A673 (cell line): ENCODE results near the gene IQGAP2. TPM values are rescaled to one million over a fixed set of nuclear protein-coding genes. Genes with fewer than 3 reads are reported as not detected.

Experiments used
- BruUV-seq: library from RNA; stranded (reverse); fragments of 400-500 nt; replicated peaks from 2 replicates; lab custom pipeline; 2021; lab: Mats Ljungman, UMichigan
- CTCF ChIA-PET: fragments of 300-600 bp; sonication (Branson Sonifier 250); formaldehyde crosslinking; loops from one replicate; lab custom pipeline; 2022; ENCODE audit warnings: antibody characterized with exemption; lab: Charles Lee
- POLR2A ChIA-PET: fragments of 300-600 bp; sonication (Branson Sonifier 250); formaldehyde crosslinking; loops from one replicate; lab custom pipeline; 2022; ENCODE audit warnings: antibody characterized with exemption; ENCODE audit not compliant: low non-redundant PET; lab: Charles Lee
- DNase-seq: peaks from one replicate; pipeline ENCODE4 v3.0.0-alpha.2; 2015; ENCODE audit warnings: low spot score
- H3K27ac ChIP-seq: fragments of 200-600 bp; sonication (generic); 2 replicates; pipeline ENCODE4 v1.5.1; 2016; ENCODE audit warnings: mixed run types, low read depth, mild to moderate bottlenecking, mixed read lengths, antibody characterized with exemption, low read length; ENCODE audit not compliant: poor library complexity, severe bottlenecking
- H3K27me3 ChIP-seq: fragments of 200-600 bp; sonication (generic); replicated peaks from 2 replicates; pipeline ENCODE4 v1.6.1; 2017; ENCODE audit warnings: mixed run types, low read depth, mild to moderate bottlenecking, mixed read lengths, antibody characterized with exemption, low read length; ENCODE audit not compliant: insufficient read depth, poor library complexity
- H3K36me3 ChIP-seq: fragments of 200-600 bp; sonication (generic); 2 replicates; pipeline ENCODE4 v1.6.1; 2016; ENCODE audit warnings: mixed run types, mild to moderate bottlenecking, mixed read lengths, antibody characterized with exemption, low read length; ENCODE audit not compliant: insufficient read depth, poor library complexity, severe bottlenecking
- H3K4me1 ChIP-seq: fragments of 200-600 bp; sonication (generic); 2 replicates; pipeline ENCODE4 v1.6.1; 2017; ENCODE audit warnings: mixed run types, mild to moderate bottlenecking, mixed read lengths, antibody characterized with exemption, low read length; ENCODE audit not compliant: insufficient read depth, poor library complexity, severe bottlenecking
- H3K4me3 ChIP-seq: fragments of 200-600 bp; sonication (generic); 2 replicates; pipeline ENCODE4 v1.5.1; 2016; ENCODE audit warnings: low read depth, mixed run types, mild to moderate bottlenecking, mixed read lengths, low read length; ENCODE audit not compliant: poor library complexity, severe bottlenecking
- H3K9me3 ChIP-seq: fragments of 200-600 bp; sonication (generic); 2 replicates; pipeline ENCODE4 v1.6.1; 2016; ENCODE audit warnings: mixed run types, low read depth, mild to moderate bottlenecking, mixed read lengths, antibody characterized with exemption, low read length; ENCODE audit not compliant: poor library complexity, severe bottlenecking
- CTCF ChIP-seq: fragments of 300-800, 200-600 bp; sonication (generic); conservative IDR thresholded peaks from 2 replicates; pipeline ENCODE4 v1.5.1; 2017; ENCODE audit warnings: low read depth, mild to moderate bottlenecking, antibody characterized with exemption, low read length, moderate library complexity, mixed read lengths
- EZH2 ChIP-seq: fragments of 200-600 bp; sonication (generic); IDR thresholded peaks from 2 replicates; pipeline ENCODE4 v1.6.1; 2017; ENCODE audit warnings: borderline replicate concordance, low read depth, mild to moderate bottlenecking, mixed read lengths, antibody characterized with exemption, low read length; ENCODE audit not compliant: poor library complexity, severe bottlenecking
- intact Hi-C: fragments of 100-400 bp; cut with micrococcal nuclease; formaldehyde crosslinking; loops from one replicate; pipeline ENCODE4 v1.10.0; 2022; ENCODE audit not compliant: unreplicated experiment
- total RNA-seq: library from RNA; stranded (reverse); gene quantifications from 2 replicates; pipeline ENCODE4 v1.2.3, GENCODE V29; 2021

IQGAP2 gene
- total RNA-seq, 1 experiment from 2014 or later, result 26.8 TPM

DNA sequence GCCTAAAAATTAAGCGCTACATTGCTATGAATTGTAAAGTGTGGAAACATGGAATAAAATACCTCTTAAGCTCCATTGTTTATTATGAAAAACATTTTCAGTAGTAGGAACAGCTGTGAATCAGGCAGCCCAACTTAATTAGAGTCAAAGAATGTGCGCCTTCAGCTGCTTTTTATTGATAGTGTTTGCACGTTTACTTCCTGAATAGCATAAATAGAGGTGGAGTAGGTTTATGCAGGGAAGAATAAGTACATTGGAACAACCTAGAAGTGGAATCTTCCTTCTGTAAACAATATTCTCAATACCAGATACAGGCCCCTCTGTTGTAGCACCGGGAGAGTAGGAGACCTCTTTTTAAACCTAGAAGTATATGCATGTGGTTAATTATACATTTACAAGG is 79.9 kb downstream of the IQGAP2 start:
- H3K27ac ChIP-seq, result no peak overlapping the region
- H3K27me3 ChIP-seq, result no peaks in the 10 kb centered on the region
- peaks cover 15% of the 10 kb centered on the region for H3K4me1 ChIP-seq
- POLR2A ChIA-PET, result no interaction called here
- no peaks in the 10 kb centered on the region for H3K36me3 ChIP-seq
- no TSS peak for BruUV-seq
- H3K4me3 ChIP-seq, result no peak overlapping the region
- H3K9me3 ChIP-seq, result no peaks in the 10 kb centered on the region
- CTCF ChIA-PET, result interaction anchor here (0.6 kb wide), 1 partner anchor 37 kb away, joined by 4 read pairs; no protein-coding TSS in a partner anchor
- intact Hi-C loops, result no loop called here
- TF ChIP-seq CTCF (no peak), EZH2 (no peak)
- DNase-seq, result no peak

GRCh38 chr5:76483433-76483832 is 80.3 kb downstream of the IQGAP2 start:
- intact Hi-C loops, result no loop called here
- DNase-seq, result no peak
- TF ChIP-seq CTCF (no peak), EZH2 (no peak)
- peaks cover 15% of the 10 kb centered on the region for H3K4me1 ChIP-seq
- H3K27ac ChIP-seq, result no peak overlapping the region
- ChIA-PET CTCF (interaction anchor here (0.6 kb wide), 1 partner anchor 36 kb away, joined by 4 read pairs; no protein-coding TSS in a partner anchor), POLR2A (no interaction called here)
- no peaks in the 10 kb centered on the region for H3K9me3 ChIP-seq
- no peak overlapping the region for H3K4me3 ChIP-seq
- H3K27me3 ChIP-seq, result no peaks in the 10 kb centered on the region
- no peaks in the 10 kb centered on the region for H3K36me3 ChIP-seq
- no TSS peak for BruUV-seq

DNA sequence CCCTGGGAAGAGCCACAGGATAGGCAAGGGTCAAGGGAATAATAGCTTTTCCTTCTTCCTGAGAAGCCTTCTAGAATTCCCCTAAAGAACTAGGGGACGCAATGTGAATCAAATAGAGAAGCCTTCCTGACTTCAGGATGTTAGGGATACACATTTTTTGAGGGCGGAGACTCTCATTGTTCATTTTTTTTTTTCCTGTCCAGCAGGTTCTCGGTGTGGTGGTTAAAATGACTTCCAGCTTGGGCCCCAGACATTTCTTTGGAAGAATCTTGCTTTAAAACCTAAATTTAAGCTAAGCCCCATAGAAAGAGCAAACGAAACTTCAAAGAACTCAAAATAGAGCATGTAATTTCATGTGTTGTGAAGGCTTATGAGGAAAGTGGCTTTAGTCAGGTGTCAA is 80.8 kb downstream of the IQGAP2 start:
- H3K4me3 ChIP-seq, result no peak overlapping the region
- no peak for DNase-seq
- ChIA-PET CTCF (no interaction called here), POLR2A (no interaction called here)
- BruUV-seq, result no TSS peak
- no peaks in the 10 kb centered on the region for H3K36me3 ChIP-seq
- H3K27me3 ChIP-seq, result no peaks in the 10 kb centered on the region
- intact Hi-C loops, result no loop called here
- peaks cover 15% of the 10 kb centered on the region for H3K4me1 ChIP-seq
- TF ChIP-seq CTCF, result no peak
- TF ChIP-seq EZH2, result no peak
- no peaks in the 10 kb centered on the region for H3K9me3 ChIP-seq
- H3K27ac ChIP-seq, result no peak overlapping the region
